ENCODE data around the gene PDSS2.
"Not testable (repeated sequence)": the region's sequence is repeated elsewhere in the genome, so short reads cannot be mapped to it uniquely, and the experiment has no call there.

The PDSS2 gene

DNA sequence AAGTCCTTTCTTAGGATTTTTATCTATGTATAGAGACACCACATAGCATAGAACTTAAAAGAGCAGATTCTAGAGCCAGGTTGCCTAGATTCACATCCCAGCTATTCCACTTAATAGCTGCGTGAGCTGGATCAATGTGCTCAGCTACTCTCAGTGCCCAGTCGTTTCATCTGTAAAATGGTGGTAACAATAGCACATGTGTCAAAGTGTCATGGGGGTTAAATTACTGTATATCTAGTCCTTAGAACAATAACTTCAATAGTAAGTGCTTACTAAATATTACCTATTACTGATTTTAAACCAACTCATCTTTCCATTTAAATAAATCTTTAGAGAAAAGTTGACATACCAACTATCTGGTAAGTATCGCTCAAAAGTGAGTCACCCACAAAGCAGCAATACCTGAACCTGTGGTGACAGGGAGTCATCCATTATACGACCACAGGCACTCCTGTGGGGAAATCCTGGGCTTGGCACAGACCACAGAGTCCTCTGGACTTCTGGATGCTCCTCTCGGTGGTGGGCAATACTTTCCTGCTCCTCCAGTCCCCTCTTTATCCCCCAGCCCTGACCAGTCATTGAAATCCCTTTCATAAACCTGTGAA lies 154.8 kb downstream of the PDSS2 start:
- no peaks in the 10 kb centered on the region for H3K79me2 ChIP-seq (ENCODE audit: low read length)
- H3K27me3 ChIP-seq (ENCODE audit: low read depth, low read length): no peaks in the 10 kb centered on the region
- H3K27ac ChIP-seq (ENCODE audit: low read length): no peak overlapping the region
- H3K9me3 ChIP-seq (ENCODE audit: insufficient read depth, low read length): no peaks in the 10 kb centered on the region
- no peak overlapping the region for H3K9ac ChIP-seq (ENCODE audit: low read length)
- TF ChIP-seq, protein P1, sequence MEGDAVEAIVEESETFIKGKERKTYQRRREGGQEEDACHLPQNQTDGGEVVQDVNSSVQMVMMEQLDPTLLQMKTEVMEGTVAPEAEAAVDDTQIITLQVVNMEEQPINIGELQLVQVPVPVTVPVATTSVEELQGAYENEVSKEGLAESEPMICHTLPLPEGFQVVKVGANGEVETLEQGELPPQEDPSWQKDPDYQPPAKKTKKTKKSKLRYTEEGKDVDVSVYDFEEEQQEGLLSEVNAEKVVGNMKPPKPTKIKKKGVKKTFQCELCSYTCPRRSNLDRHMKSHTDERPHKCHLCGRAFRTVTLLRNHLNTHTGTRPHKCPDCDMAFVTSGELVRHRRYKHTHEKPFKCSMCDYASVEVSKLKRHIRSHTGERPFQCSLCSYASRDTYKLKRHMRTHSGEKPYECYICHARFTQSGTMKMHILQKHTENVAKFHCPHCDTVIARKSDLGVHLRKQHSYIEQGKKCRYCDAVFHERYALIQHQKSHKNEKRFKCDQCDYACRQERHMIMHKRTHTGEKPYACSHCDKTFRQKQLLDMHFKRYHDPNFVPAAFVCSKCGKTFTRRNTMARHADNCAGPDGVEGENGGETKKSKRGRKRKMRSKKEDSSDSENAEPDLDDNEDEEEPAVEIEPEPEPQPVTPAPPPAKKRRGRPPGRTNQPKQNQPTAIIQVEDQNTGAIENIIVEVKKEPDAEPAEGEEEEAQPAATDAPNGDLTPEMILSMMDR (IDR thresholded peaks at IDR 0.05; ENCODE audit: low read depth, low read length): no peak
- TF ChIP-seq EZH2phosphoT487 (IDR thresholded peaks at IDR 0.05; ENCODE audit: low read depth): no peak
- no peak overlapping the region for H3K4me3 ChIP-seq (ENCODE audit: low read length)
- H3K4me2 ChIP-seq (ENCODE audit: low read length): no peak overlapping the region
- H3K4me1 ChIP-seq (ENCODE audit: low read length): no peaks in the 10 kb centered on the region
- H4K20me1 ChIP-seq (ENCODE audit: insufficient read depth, low read length): no peaks in the 10 kb centered on the region
- no peaks in the 10 kb centered on the region for H3K36me3 ChIP-seq (replicated peaks; ENCODE audit: low read depth, low read length)
- H2AFZ ChIP-seq (ENCODE audit: low read depth, low read length): no peak overlapping the region

DNA sequence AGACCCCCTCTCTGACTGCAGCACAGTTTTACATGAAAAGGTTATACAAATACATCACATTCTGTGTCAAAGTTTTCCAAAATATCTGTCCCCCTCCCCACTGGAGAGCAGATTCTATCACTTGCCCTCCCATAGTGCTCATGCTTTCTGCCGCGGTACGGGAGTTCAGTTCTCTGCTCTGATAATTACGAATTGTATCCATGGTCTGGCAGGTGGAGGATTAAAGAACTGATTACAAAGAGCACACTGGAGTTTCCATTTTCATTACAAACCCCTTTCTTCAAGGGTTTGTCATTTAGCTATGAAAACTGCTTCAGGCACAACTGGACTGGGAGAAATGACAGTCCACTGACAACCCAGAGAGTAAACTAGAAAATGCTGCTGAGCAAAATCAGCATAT lies 166.0 kb downstream of the PDSS2 start:
- Histone ChIP-seq H3K4me2 (ENCODE audit: low read length) (no peak overlapping the region), H4K20me1 (ENCODE audit: insufficient read depth, low read length) (no peaks in the 10 kb centered on the region), H3K79me2 (ENCODE audit: low read length) (no peaks in the 10 kb centered on the region), H3K27me3 (ENCODE audit: low read depth, low read length) (no peaks in the 10 kb centered on the region), H3K4me3 (ENCODE audit: low read length) (no peak overlapping the region), H3K36me3 (replicated peaks; ENCODE audit: low read depth, low read length) (no peaks in the 10 kb centered on the region), H3K9ac (ENCODE audit: low read length) (no peak overlapping the region), H2AFZ (ENCODE audit: low read depth, low read length) (no peak overlapping the region), H3K9me3 (ENCODE audit: insufficient read depth, low read length) (no peaks in the 10 kb centered on the region), H3K27ac (ENCODE audit: low read length) (no peak overlapping the region), H3K4me1 (ENCODE audit: low read length) (no peaks in the 10 kb centered on the region)
- TF ChIP-seq EZH2phosphoT487 (IDR thresholded peaks at IDR 0.05; ENCODE audit: low read depth): no peak
- TF ChIP-seq, protein P1 (IDR thresholded peaks at IDR 0.05; ENCODE audit: low read depth, low read length): no peak

DNA sequence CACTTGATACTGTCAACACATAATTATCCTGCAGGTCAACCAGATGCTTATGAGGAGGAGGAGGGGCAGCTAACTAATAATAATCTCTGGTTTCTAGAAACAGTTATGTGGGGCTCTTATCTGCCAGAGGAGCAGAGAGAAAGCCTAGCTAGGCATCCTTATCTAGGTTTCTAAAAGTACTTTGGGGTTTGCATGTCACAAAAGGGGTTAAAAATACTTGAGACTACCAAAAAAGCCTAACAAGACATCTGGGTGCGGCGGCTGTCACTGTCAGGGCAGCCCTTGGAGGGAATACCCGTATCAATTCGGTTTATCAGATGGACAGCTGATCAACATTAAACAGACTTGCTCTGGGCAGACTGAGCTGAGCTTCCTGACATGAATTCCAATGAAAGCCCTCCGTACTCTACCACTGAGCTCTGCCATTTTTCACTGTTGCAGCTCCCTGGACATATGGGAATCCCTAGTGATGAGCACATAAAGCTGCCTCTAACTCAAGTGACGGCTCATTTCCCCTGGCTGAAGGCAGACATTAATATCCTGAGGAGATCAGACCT lies 166.6 kb downstream of the PDSS2 start:
- H3K4me3 ChIP-seq (ENCODE audit: low read length): no peak overlapping the region
- no peaks in the 10 kb centered on the region for H4K20me1 ChIP-seq (ENCODE audit: insufficient read depth, low read length)
- H3K9me3 ChIP-seq (ENCODE audit: insufficient read depth, low read length): no peaks in the 10 kb centered on the region
- H3K9ac ChIP-seq (ENCODE audit: low read length): no peak overlapping the region
- H3K4me1 ChIP-seq (ENCODE audit: low read length): no peaks in the 10 kb centered on the region
- H3K79me2 ChIP-seq (ENCODE audit: low read length): no peaks in the 10 kb centered on the region
- H2AFZ ChIP-seq (ENCODE audit: low read depth, low read length): no peak overlapping the region
- H3K4me2 ChIP-seq (ENCODE audit: low read length): no peak overlapping the region
- H3K27ac ChIP-seq (ENCODE audit: low read length): no peak overlapping the region
- H3K27me3 ChIP-seq (ENCODE audit: low read depth, low read length): no peaks in the 10 kb centered on the region
- no peak for TF ChIP-seq EZH2phosphoT487 (IDR thresholded peaks at IDR 0.05; ENCODE audit: low read depth)
- TF ChIP-seq, protein P1 (IDR thresholded peaks at IDR 0.05; ENCODE audit: low read depth, low read length): no peak
- H3K36me3 ChIP-seq (replicated peaks; ENCODE audit: low read depth, low read length): no peaks in the 10 kb centered on the region

DNA sequence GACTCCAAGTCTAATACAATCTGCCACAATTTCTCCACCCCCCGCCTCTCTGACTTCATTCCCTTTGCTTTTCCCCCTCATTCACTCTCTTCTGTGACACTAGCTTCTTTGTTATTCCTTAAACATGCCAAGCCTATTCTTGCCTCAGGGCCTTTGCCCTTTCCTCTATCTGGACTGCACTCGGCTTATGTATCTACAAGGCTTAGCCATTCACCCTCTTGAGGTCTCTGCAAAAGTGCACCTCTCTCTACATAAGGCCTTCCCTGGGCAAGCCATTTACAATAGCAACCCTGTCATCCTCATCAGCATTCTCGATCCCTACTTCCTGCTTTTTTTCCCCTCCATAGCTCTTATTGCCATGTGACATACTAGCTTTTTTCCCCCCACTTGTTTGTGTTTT lies 168.9 kb downstream of the PDSS2 start:
- TF ChIP-seq, protein P1 (IDR thresholded peaks at IDR 0.05; ENCODE audit: low read depth, low read length): no peak
- TF ChIP-seq EZH2phosphoT487 (IDR thresholded peaks at IDR 0.05; ENCODE audit: low read depth): no peak

DNA sequence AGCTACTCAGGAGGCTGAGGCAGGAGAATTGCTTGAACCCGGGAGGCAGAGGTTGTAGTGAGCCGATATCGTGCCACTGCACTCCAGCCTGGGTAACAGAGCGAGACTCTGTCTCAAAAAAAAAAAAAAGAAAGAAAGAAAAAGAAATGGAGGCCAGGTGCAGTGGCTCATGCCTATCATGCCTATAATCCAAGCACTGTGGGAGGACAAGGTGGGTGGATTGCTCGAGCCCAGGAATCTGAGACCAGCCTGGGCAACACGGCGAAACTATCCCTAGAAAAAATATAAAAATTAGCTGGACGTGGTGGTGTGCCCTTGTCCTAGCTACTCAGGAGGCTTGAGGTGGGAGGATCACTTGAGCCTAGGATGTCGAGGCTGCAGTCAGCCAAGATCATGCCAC lies 170.1 kb downstream of the PDSS2 start:
- H3K36me3 ChIP-seq (replicated peaks; ENCODE audit: low read depth, low read length); H3K4me2 ChIP-seq (ENCODE audit: low read length); H3K79me2 ChIP-seq (ENCODE audit: low read length); H3K4me1 ChIP-seq (ENCODE audit: low read length); H4K20me1 ChIP-seq (ENCODE audit: insufficient read depth, low read length); H3K9me3 ChIP-seq (ENCODE audit: insufficient read depth, low read length); H3K27ac ChIP-seq (ENCODE audit: low read length); H2AFZ ChIP-seq (ENCODE audit: low read depth, low read length); H3K27me3 ChIP-seq (ENCODE audit: low read depth, low read length); H3K9ac ChIP-seq (ENCODE audit: low read length); H3K4me3 ChIP-seq (ENCODE audit: low read length): not testable (repeated sequence)

More for the DNA sequence above, 168.9 kb downstream of the PDSS2 start:
- H3K9ac ChIP-seq (ENCODE audit: low read length): no peak overlapping the region
- no peak overlapping the region for H2AFZ ChIP-seq (ENCODE audit: low read depth, low read length)
- no peak overlapping the region for H3K27ac ChIP-seq (ENCODE audit: low read length)
- no peak overlapping the region for H3K4me3 ChIP-seq (ENCODE audit: low read length)
- no peak overlapping the region for H3K4me2 ChIP-seq (ENCODE audit: low read length)
- no peaks in the 10 kb centered on the region for H3K36me3 ChIP-seq (replicated peaks; ENCODE audit: low read depth, low read length)
- H3K79me2 ChIP-seq (ENCODE audit: low read length): no peaks in the 10 kb centered on the region
- H4K20me1 ChIP-seq (ENCODE audit: insufficient read depth, low read length): no peaks in the 10 kb centered on the region
- no peaks in the 10 kb centered on the region for H3K27me3 ChIP-seq (ENCODE audit: low read depth, low read length)
- H3K4me1 ChIP-seq (ENCODE audit: low read length): no peaks in the 10 kb centered on the region
- H3K9me3 ChIP-seq (ENCODE audit: insufficient read depth, low read length): no peaks in the 10 kb centered on the region

DNA sequence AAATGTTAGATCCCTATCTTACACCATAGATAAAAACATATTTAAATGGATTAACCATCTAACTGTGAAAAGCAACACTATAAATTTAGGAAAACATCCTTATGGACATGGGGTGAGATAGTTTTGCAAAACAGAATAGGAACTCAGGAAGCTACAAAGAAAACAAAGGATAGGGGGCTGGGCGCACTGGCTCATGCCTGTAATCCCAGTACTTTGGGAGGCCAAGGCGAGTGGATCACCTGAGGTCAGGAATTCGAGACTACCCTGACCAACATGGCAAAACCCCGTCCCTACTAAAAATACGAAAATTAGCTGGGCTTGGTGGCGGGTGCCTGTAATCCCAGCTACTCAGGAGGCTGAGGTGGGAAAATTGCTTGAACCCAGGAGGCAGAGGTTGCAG lies 173.7 kb downstream of the PDSS2 start:
- H3K79me2 ChIP-seq (ENCODE audit: low read length); H3K9ac ChIP-seq (ENCODE audit: low read length); H3K27ac ChIP-seq (ENCODE audit: low read length); H3K4me1 ChIP-seq (ENCODE audit: low read length); H3K4me2 ChIP-seq (ENCODE audit: low read length); H3K36me3 ChIP-seq (replicated peaks; ENCODE audit: low read depth, low read length); H2AFZ ChIP-seq (ENCODE audit: low read depth, low read length); H4K20me1 ChIP-seq (ENCODE audit: insufficient read depth, low read length); H3K9me3 ChIP-seq (ENCODE audit: insufficient read depth, low read length); H3K4me3 ChIP-seq (ENCODE audit: low read length); H3K27me3 ChIP-seq (ENCODE audit: low read depth, low read length): not testable (repeated sequence)
